ENCODE results near the gene FOSL2. TPM values are rescaled to one million over a fixed set of nuclear protein-coding genes. Genes with fewer than 3 reads are reported as not detected.
"Not testable (repeated sequence)": the region's sequence is repeated elsewhere in the genome, so short reads cannot be mapped to it uniquely, and the experiment has no call there.

The FOSL2 gene
- total and polyA plus RNA-seq, 2 donors (not counting 1 experiment from before 2014, with no cell fraction given): 2.5 to 37.7 TPM

- Mint-ChIP-seq H3K4me3 (no peak overlapping the region), H3K27me3 (peaks cover 20% of the 10 kb centered on the region), H3K27ac (no peak overlapping the region), H3K4me1 (peaks cover 9% of the 10 kb centered on the region), H3K9me3 (ENCODE audit: insufficient read depth) (no peaks in the 10 kb centered on the region)
- intact Hi-C loops (cut with micrococcal nuclease): no loop called here
- ChIA-PET POLR2A (no interaction called here), CTCF (no interaction called here)
- Histone ChIP-seq H3K9ac (ENCODE audit: low read length) (no peak overlapping the region), H3K4me2 (replicated peaks; ENCODE audit: low read depth, low read length, poor library complexity, severe bottlenecking) (no peak overlapping the region), H2AFZ (ENCODE audit: insufficient read depth, low read depth, low read length, poor library complexity, severe bottlenecking) (no peak overlapping the region), H3K27me3 (replicated peaks in 1 of 4; ENCODE audit: control extremely low read depth in 1 of 4, control insufficient read depth in 3 of 4, insufficient read depth in 4 of 4, low read length in 3 of 4) (no peaks in the 10 kb centered on the region), H3K9me3 (ENCODE audit: control extremely low read depth in 1 of 3, control insufficient read depth in 2 of 3, insufficient read depth in 1 of 3, low read length in 2 of 3) (no peaks in the 10 kb centered on the region), H3K79me2 (ENCODE audit: control insufficient read depth, insufficient read depth, low read length) (no peaks in the 10 kb centered on the region), H3K4me1 (ENCODE audit: control insufficient read depth in 2 of 2, insufficient read depth in 2 of 2, low read length in 2 of 2) (peaks cover 4 to 9% of the 10 kb centered on the region in 2 donors), H3K4me3 (ENCODE audit: control extremely low read depth in 1 of 5, extremely low read depth in 1 of 5, insufficient read depth in 1 of 5, low read depth in 2 of 5, low read length in 4 of 5) (no peak overlapping the region), H3K36me3 (replicated peaks in 1 of 2; ENCODE audit: control extremely low read depth in 1 of 2, control insufficient read depth in 1 of 2, extremely low read depth in 1 of 2, insufficient read depth in 2 of 2, low read length in 1 of 2) (no peaks in the 10 kb centered on the region), H3K27ac (ENCODE audit: low read length in 2 of 2) (no peak overlapping the region), H4K20me1 (ENCODE audit: control insufficient read depth, insufficient read depth, low read length, poor library complexity, severe bottlenecking) (no peaks in the 10 kb centered on the region)
- WGBS (ENCODE audit: insufficient coverage): 78% methylated on average over 2 of the region's 3 CpGs
- ATAC-seq (ENCODE audit: low read depth) (no peak), DNase-seq (no peak)
- no peak for TF ChIP-seq EZH2 (IDR thresholded peaks at IDR 0.05; ENCODE audit: borderline replicate concordance, insufficient read depth, low read depth, low read length, poor library complexity, severe bottlenecking)
- TF ChIP-seq CTCF (IDR thresholded peaks at IDR 0.05): no peak
These were observed 22.3 kb upstream of the FOSL2 start for GRCh38 chr2:28370354-28370753.

GRCh38 chr2:28371728-28372127 lies 20.9 kb upstream of the FOSL2 start:
- intact Hi-C loops (cut with micrococcal nuclease); H3K9ac ChIP-seq (ENCODE audit: low read length); H3K4me3 Mint-ChIP-seq; H3K4me1 Mint-ChIP-seq; H3K36me3 ChIP-seq (replicated peaks in 1 of 2; ENCODE audit: control extremely low read depth in 1 of 2, control insufficient read depth in 1 of 2, extremely low read depth in 1 of 2, insufficient read depth in 2 of 2, low read length in 1 of 2); CTCF ChIA-PET; POLR2A ChIA-PET; H3K4me3 ChIP-seq (ENCODE audit: control extremely low read depth in 1 of 5, extremely low read depth in 1 of 5, insufficient read depth in 1 of 5, low read depth in 2 of 5, low read length in 4 of 5); H4K20me1 ChIP-seq (ENCODE audit: control insufficient read depth, insufficient read depth, low read length, poor library complexity, severe bottlenecking); H2AFZ ChIP-seq (ENCODE audit: insufficient read depth, low read depth, low read length, poor library complexity, severe bottlenecking); H3K9me3 ChIP-seq (ENCODE audit: control extremely low read depth in 1 of 3, control insufficient read depth in 2 of 3, insufficient read depth in 1 of 3, low read length in 2 of 3); H3K27me3 ChIP-seq (replicated peaks in 1 of 4; ENCODE audit: control extremely low read depth in 1 of 4, control insufficient read depth in 3 of 4, insufficient read depth in 4 of 4, low read length in 3 of 4); H3K4me1 ChIP-seq (ENCODE audit: control insufficient read depth in 2 of 2, insufficient read depth in 2 of 2, low read length in 2 of 2); H3K9me3 Mint-ChIP-seq (ENCODE audit: insufficient read depth); DNase-seq; H3K27ac Mint-ChIP-seq; H3K4me2 ChIP-seq (replicated peaks; ENCODE audit: low read depth, low read length, poor library complexity, severe bottlenecking); H3K27ac ChIP-seq (ENCODE audit: low read length in 2 of 2); H3K79me2 ChIP-seq (ENCODE audit: control insufficient read depth, insufficient read depth, low read length); ATAC-seq (ENCODE audit: low read depth): not testable (repeated sequence)
- peaks cover 17% of the 10 kb centered on the region for H3K27me3 Mint-ChIP-seq
- WGBS (ENCODE audit: insufficient coverage): 100% methylated on average over 1 of the region's 4 CpGs
